Gastrocnemius medialis (tissue), 4 donors: ENCODE data around the gene ARFIP2.

ENCODE experiments used
- CTCF ChIP-seq, 5 experiments: fragments of 450-650 bp in 3 of 5; fragments of 200-600 bp in 2 of 5; sonication (generic) in 2 of 5; IDR thresholded peaks in 4 of 5; conservative IDR thresholded peaks in 1 of 5; 1 replicate in 4 of 5; 2 replicates in 1 of 5; pipeline ENCODE4 v1.5.1; 2016 to 2019; ENCODE audit warnings: antibody characterized with exemption in 5 of 5, mild to moderate bottlenecking in 3 of 5, moderate library complexity in 3 of 5
- POLR2A ChIP-seq, 2 donors: fragments of 450-650 bp; IDR thresholded peaks; one replicate each; pipeline ENCODE4 v1.6.1; 2017; ENCODE audit warnings: antibody characterized with exemption in 2 of 2, mild to moderate bottlenecking in 2 of 2, moderate library complexity in 2 of 2

GRCh38 chr11:6469599-6469998 is 11.5 kb downstream of the ARFIP2 start:
- TF ChIP-seq CTCF (IDR thresholded peaks at IDR 0.05 in 4 of 5, conservative IDR thresholded peaks at IDR 0.05 in 1 of 5) (no peak), POLR2A (IDR thresholded peaks at IDR 0.05) (no peak)
